GM19025 (cell line): ENCODE measurements around the gene RETREG2.

Experiments
- ATAC-seq: cut with Tn5 transposase; IDR thresholded peaks from one replicate; pipeline ENCODE4 v1.9.1; 2021; ENCODE audit warnings: mild to moderate bottlenecking, low read depth, moderate library complexity; ENCODE audit not compliant: unreplicated experiment

RETREG2 gene, protein sequence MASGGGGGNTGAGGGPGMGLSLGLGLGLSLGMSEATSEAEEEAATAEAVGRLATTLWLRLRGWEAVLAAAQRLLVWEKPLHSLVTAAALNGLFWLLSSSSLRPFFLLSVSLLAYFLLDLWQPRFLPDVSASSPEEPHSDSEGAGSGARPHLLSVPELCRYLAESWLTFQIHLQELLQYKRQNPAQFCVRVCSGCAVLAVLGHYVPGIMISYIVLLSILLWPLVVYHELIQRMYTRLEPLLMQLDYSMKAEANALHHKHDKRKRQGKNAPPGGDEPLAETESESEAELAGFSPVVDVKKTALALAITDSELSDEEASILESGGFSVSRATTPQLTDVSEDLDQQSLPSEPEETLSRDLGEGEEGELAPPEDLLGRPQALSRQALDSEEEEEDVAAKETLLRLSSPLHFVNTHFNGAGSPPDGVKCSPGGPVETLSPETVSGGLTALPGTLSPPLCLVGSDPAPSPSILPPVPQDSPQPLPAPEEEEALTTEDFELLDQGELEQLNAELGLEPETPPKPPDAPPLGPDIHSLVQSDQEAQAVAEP

DNA sequence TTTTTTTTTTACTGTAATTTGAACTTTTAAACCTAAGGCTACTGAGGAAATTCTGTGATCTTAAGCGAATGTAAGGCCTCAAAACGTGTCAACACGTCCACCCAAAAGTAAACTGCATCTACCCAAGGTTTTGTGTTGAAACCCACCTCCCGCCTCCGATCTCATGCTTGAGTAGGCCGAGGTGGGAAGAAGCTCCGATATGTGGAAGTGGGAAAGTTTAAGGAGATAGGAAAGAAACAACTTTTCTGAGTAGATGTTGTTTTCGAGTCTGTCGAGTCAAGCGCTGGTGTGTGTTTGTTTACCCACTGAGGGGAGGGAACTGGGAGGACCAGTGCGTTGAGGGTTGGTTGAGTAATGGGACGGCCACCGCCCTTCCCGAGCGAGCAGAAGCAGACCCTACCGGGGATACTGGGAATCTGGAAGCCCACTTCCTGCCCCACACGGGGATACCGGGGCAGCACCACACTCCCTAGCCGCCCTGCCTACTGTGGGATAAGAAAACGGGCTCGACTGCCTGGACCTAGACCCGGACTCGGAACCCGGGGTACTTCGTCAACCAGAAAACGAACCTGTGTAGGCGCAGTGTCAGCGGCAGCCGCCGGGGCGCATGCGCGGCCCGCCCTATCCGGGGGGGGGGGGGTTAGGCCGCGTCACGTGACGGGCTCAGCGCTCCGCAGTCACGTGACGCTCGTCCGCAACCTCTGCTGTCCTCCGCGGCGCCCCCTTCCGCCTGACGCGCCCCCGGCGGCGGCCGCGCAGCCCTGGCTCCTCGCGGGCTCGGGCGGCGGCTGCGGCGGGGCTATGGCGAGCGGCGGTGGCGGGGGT lies at the start of gene RETREG2:
RETREG2 (plus strand) TSS at position 724 of the 825 bp plus-strand sequence; CDS start at position 802, 78 bp downstream.
- peak; percentile 44 for ATAC-seq

DNA sequence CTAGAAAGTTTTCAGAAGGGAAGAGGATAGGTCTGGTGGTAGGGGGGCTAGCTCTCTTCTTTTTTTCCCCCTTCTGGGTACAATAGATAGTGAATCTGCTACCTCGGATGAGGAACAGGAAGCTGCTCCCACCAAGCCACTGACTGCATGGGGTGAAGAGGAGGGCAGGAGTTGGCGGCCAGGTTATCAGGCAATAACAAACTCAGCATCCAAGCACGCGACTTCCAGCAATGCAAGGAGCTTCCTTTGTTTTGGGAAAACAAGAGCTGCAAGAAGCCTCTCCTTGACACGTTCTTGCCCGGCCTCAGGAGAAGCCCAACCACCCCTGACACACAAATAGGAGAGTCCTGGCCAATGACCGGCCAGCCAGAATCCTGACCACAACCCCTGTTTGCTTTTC lies 49.7 kb upstream of the RETREG2 start:
- ATAC-seq = no peak

DNA sequence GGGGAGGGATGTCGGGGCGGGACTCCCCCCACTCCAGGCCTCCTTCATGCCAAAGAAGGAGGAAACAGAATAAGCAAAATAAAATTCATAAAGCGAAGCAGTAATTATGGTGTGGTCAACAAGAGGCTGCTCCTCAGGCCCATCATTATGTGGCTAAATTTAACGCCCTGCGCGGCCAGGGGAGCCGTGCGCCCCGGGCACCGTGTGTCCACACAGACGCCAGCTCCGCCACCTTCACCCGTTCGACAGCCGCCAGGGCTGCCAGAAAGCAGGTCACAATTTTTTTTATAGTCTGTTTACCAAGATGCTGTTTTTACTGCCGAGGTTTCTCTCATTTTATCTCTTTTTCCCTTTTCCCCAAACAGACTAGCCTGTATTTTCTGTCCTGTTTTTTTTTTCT lies 48.5 kb upstream of the RETREG2 start:
- no peak for ATAC-seq

GRCh38 chr2:219131327-219131726 lies 46.7 kb upstream of the RETREG2 start:
- no peak for ATAC-seq

DNA sequence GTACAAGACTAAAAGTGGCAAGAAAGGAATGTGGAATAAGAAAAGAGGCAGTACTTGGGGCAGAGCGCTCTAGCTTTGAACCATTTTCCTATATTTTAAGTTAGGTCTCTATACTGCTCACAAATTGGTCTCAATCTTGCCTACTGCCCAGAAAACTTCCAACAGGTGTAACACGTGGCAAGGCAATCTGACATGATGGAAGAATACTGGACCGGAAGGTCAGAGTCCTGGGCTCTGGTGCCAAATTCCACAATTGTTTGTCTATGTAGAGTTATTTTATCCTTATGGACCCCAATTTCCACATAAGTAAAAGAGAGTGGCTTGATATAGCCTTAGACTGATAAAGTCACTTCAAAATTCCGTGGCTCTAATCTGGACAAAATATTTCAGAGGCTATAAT lies 46.3 kb upstream of the RETREG2 start:
- ATAC-seq = no peak

DNA sequence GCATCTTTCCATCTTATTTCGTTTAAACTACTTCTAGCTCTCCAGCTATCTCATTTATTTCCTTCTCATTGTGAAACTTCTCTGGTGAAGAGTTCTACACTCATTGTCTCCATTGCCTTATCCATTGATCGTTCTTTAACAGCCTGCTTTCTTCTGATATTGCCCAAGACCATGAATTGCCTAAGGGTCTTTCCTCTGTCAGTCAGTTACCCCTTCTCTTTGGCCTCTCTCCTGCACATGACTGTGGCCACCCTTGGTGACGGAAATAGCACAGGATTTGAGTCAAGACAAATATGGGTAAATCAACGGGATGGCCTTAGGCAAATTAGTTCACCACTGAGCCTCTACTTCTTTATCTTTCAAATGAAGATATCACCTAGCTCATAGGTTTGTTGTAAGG lies 44.1 kb upstream of the RETREG2 start:
- ATAC-seq = no peak

DNA sequence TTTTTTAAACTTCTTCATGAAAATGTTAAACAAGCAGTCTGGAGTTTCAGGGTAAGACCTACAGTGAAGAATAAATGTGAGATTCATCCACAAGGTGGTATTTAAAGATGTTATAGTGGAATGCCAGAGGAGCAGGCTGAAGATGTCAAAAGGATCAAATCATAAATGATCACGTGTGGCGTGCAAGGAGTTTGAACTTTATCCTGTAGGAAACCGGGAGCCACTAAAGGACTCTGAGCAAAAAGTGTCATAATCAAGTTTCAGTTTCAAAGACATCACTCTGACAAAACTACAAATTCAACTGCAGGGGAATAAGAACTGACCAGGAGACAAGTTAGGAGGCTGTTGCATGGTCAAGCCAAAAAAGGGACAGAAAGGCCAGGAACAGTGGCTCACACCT lies 37.4 kb upstream of the RETREG2 start:
- no peak for ATAC-seq

DNA sequence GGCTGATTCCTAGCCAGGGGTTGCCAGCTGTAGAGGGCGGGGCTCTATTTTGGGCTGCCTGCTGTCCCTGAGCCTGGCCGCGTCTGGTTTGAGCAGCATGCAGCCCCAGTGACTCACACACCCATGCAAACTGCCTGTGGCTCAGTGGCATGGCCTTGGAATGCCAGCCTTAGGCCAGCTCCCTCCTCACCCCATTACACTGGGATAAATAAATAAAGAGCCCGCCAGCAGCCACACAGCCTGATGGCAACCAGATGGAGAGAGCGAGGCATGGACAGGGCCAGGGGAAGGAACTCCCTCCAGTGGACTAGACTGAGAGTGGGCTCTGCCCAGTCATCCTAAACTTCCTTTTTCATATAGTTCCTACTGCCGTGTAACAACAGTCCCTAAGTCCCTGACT lies 35.7 kb upstream of the RETREG2 start:
- no peak for ATAC-seq

- ATAC-seq = no peak
Measured at GRCh38 chr2:219149667-219150066, 28.4 kb upstream of the RETREG2 start.

DNA sequence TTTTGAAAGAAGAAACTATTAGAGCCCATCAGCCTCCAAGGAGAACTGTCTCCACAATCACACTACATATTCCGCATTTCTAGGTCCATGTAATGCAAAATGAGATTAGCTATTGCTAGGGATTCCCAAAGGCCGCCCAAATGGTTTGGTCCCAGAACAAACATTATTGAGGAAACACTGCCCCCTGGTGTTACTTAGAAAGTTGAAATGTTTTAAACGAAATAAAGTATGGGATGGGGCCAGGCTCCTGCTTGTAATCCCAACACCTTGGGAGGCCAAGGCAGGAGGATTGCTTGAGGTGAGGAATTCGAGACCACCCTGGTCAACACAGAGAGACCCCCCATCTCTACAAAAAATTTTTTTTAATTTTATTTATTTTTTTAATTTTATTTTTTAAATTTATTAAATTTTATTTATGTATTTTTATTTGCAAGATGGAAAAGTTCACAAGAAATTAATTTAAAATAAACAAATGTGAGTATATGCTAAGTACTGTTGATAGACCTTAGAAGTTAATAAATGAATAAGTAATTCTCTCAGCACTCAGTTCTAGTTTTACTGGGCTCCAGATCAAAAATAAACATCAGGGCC lies 22.9 kb upstream of the RETREG2 start:
- no peak for ATAC-seq

GRCh38 chr2:219157396-219157795 lies 20.7 kb upstream of the RETREG2 start:
- ATAC-seq = no peak

DNA sequence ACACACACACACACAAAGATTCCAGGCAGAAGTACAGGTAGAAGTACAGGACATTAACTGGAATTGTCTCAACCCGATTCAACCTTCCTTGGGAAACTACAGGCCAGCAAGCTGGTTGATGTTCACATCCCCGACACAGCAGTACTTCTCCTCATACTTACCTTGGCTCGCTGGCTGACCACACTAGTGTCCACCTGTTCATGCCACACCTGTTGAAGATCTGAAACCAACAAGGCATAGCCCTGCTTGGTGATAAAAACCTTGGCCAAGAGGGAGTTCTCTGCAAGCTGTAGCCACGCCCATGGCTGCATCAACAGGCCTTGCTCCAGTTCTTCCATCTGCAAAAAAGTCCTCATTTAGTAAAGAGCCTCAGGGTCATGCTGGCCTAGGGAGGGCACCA lies 20.1 kb upstream of the RETREG2 start:
- ATAC-seq = no peak

- no peak for ATAC-seq
Measured at GRCh38 chr2:219158586-219158985, 19.5 kb upstream of the RETREG2 start.

GRCh38 chr2:219159771-219160185 lies 18.3 kb upstream of the RETREG2 start:
- no peak for ATAC-seq

DNA sequence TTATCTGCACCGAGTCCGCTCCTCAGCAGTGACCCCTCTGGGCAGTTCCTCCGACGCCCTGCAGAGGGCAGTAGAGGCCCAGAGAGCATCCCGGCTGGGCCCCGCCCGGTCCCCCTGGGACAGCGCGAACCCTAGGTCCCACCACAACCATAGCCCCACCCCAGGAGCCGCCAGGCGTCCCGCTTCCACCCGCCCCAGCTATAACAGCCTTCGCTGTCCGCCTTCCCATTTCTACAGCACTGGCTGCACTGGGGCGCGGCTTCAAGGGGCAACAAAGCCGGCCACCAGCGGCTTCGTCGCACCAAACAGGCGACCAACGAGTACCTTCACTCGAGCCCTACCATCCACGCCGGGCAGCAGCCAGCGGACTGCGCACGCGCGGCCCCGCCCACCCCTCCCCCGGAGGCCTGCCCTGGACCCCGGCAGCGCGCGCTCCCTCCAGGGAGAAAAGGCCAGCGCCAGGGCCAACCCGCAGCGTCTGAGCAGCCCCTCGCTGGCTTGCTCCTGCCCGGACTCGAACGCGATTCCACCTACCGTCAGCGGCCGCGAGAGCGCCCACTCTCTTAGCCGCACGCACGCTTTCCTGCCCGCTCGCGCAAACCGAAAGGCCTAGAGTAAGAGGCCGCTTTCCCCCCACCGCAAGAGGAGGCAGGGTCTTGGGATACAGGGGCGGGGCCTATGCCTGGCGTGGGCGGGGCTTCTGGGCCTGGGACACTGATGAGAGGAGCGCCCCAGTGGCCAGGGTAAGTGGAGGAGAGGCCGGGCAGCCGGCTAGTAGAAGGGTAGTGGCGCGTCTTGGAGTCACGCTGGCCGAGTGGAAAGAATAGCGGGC lies 17.7 kb upstream of the RETREG2 start, which contains the start of gene NHEJ1:
NHEJ1 (minus strand) TSS at position 630 of the 832 bp plus-strand sequence. CDS start 2,453 bp downstream, outside the sequence.
- peak; percentile 86 for ATAC-seq

DNA sequence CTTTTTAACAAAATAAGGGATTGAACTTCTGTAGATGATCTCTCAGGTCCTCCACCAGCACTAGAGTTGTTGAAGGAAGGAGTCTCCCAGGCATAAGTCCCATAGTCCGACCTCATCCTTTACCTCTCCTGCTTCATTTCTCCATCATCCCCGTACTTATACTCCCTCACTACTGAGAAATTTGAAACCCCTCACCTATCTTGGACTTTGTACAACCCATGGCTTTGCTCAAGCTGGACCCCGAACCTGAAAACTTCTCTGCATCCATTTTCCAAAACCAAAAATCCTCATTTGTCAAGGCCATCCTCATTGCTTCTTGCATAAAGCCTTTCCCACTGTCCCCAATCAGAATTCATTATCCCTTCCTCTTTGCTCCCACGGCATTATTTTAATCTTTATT lies 17.0 kb upstream of the RETREG2 start:
- ATAC-seq = no peak

DNA sequence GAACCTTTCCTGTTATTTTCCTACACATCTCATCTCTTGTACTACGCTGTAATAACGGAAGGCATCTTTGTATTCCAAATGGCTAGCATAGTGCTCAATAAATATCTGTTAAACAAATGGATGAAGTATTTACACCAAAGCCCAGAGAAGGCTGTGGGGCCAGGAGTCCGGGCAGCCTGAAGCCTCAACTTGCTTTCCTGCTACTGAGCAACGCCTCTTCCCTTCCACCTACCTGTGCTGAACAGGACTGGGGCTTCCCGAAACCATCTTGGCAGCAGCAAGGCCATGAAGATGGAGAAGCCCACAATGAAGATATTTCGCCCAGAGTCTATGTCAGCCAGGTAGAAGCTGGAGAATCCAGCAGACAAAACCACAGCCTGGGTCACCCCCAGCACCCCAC lies 14.9 kb upstream of the RETREG2 start:
- no peak for ATAC-seq

GRCh38 chr2:219165058-219165911 lies 12.8 kb upstream of the RETREG2 start:
- ATAC-seq = no peak

GRCh38 chr2:219167997-219168396 lies 10.1 kb upstream of the RETREG2 start:
- ATAC-seq = no peak
